Transverse colon (tissue), 4 donors: ENCODE results near the gene ZDHHC5. TPM values are rescaled to one million over a fixed set of nuclear protein-coding genes. Genes with fewer than 3 reads are reported as not detected.

ENCODE experiments used
- DNase-seq: peaks from one replicate; pipeline ENCODE4 v3.0.0-alpha.2; 2019
- H3K27ac ChIP-seq, 4 donors: fragments of 200-600 bp; sonication (generic); 2 replicates each; pipeline ENCODE4 v1.5.1; 2016 to 2018; ENCODE audit warnings: inconsistent platforms in 4 of 4
- H3K27me3 ChIP-seq: fragments of 200-600 bp; sonication (generic); 2 replicates; pipeline ENCODE4 v1.5.1; 2017; ENCODE audit warnings: inconsistent platforms
- H3K36me3 ChIP-seq, 4 donors: fragments of 200-600 bp; sonication (generic); 2 replicates each; pipeline ENCODE4 v1.5.1; 2017 to 2019; ENCODE audit warnings: inconsistent platforms in 4 of 4
- H3K4me1 ChIP-seq, 4 donors: fragments of 200-600 bp; sonication (generic); 2 replicates each; pipeline ENCODE4 v1.5.1; 2017 to 2020; ENCODE audit warnings: inconsistent platforms in 4 of 4
- H3K4me3 ChIP-seq, 4 donors: fragments of 200-600 bp; sonication (generic); 1 replicate in 1 of 4; 2 replicates in 3 of 4; pipeline versions ENCODE4 v1.5.1 to v1.6.1; 2017 to 2019; ENCODE audit warnings: inconsistent platforms in 4 of 4
- H3K9me3 ChIP-seq, 2 donors: fragments of 200-600 bp; sonication (generic); 2 replicates each; pipeline ENCODE4 v1.5.1; 2017 to 2019; ENCODE audit warnings: inconsistent platforms in 2 of 2
- CTCF ChIP-seq, 5 experiments: fragments of 200-600 bp in 3 of 5; fragments of 450-650 bp in 2 of 5; sonication (generic) in 3 of 5; IDR thresholded peaks; 1 replicate in 2 of 5; 2 replicates in 3 of 5; pipeline ENCODE4 v1.5.1; 2016 to 2017; ENCODE audit warnings: antibody characterized with exemption in 5 of 5, inconsistent platforms in 3 of 5, mild to moderate bottlenecking in 2 of 5, moderate library complexity in 1 of 5
- EP300 ChIP-seq: sonication (generic); formaldehyde crosslinking; IDR thresholded peaks from one replicate; pipeline ENCODE4 v1.6.1; 2017; ENCODE audit warnings: antibody characterized with exemption, low read depth
- POLR2A ChIP-seq: fragments of 450-650 bp; IDR thresholded peaks from one replicate; pipeline ENCODE4 v1.6.1; 2016; ENCODE audit warnings: antibody characterized with exemption, mild to moderate bottlenecking, moderate library complexity
- POLR2AphosphoS5 ChIP-seq, 3 donors: sonication (generic); formaldehyde crosslinking; IDR thresholded peaks; one replicate each; pipeline ENCODE4 v1.6.1; 2016; ENCODE audit warnings: antibody characterized with exemption in 3 of 3
- WGBS, 2 donors: methylation state at CpG; one replicate each; pipeline ENCODE4 v1.1.5; 2018; ENCODE audit warnings: low coverage in 1 of 2; 5-methylcytosine and 5-hydroxymethylcytosine counted together
- in situ Hi-C, 4 donors: fragments of 200-750 bp; cut with MboI; loops; one replicate each; pipeline versions ENCODE4 v1.15.0 to v1.15.1; 2017; ENCODE audit warnings: low sequenced_read_pairs in 3 of 4, low pct_ligation_motif_present in 1 of 4, low pct_unique_long_range_greater_than_20kb in 1 of 4
- intact Hi-C: fragments of 100-400 bp; cut with DNase I; formaldehyde crosslinking; loops from one replicate; pipeline ENCODE4 v1.15.1; 2023; ENCODE audit warnings: low total_unique reads
- total RNA-seq, 4 donors: library from RNA; depleted of rRNA; stranded (reverse); fragments of >200 nt; gene quantifications; one replicate each; pipeline ENCODE4 v1.1.0, GENCODE V29; 2016

ZDHHC5 gene
- total RNA-seq, 4 donors from 2014 or later: 38.4 to 63.2 (median 57.6) TPM

GRCh38 chr11:57622263-57622662 lies 45.7 kb upstream of the ZDHHC5 start:
- Histone ChIP-seq H3K4me1 (no peaks in the 10 kb centered on the region), H3K36me3 (no peaks in the 10 kb centered on the region), H3K27ac (no peak overlapping the region), H3K27me3 (no peaks in the 10 kb centered on the region), H3K4me3 (no peak overlapping the region), H3K9me3 (peaks cover 6 to 9% of the 10 kb centered on the region in 2 donors)
- intact Hi-C loops: no loop called here
- WGBS, 2 donors: 40 to 69% methylated on average over 2 to 3 of the region's 3 CpGs
- in situ Hi-C loops: no loop called here
- TF ChIP-seq POLR2A: no peak
- TF ChIP-seq POLR2AphosphoS5 (IDR thresholded peaks at IDR 0.05): no peak
- TF ChIP-seq CTCF (IDR thresholded peaks at IDR 0.05): no peak
- no peak for TF ChIP-seq EP300
- DNase-seq: no peak

GRCh38 chr11:57624864-57625263 lies 43.0 kb upstream of the ZDHHC5 start:
- Histone ChIP-seq H3K9me3 (peaks cover 0 to 3% of the 10 kb centered on the region in 2 donors), H3K4me1 (no peaks in the 10 kb centered on the region), H3K27ac (no peak overlapping the region), H3K4me3 (no peak overlapping the region), H3K36me3 (no peaks in the 10 kb centered on the region), H3K27me3 (no peaks in the 10 kb centered on the region)
- WGBS, 2 donors: 56 to 90% methylated on average over 1 to 2 of the region's 2 CpGs
- no peak for DNase-seq
- TF ChIP-seq CTCF (IDR thresholded peaks at IDR 0.05) (no peak), POLR2AphosphoS5 (IDR thresholded peaks at IDR 0.05) (no peak), EP300 (no peak), POLR2A (no peak)
- in situ Hi-C loops (loop anchor here in 3 of 4 donors (25.0 kb wide), 2 partner anchors 163 to 288 kb away; partner anchors contain the start of genes P2RX3 (in 2 of the 3), RTN4RL2 (in 2 of the 3) and SSRP1 (in 2 of the 3)), intact Hi-C loops (no loop called here)

- Histone ChIP-seq H3K36me3 (no peaks in the 10 kb centered on the region), H3K27me3 (peaks cover 3% of the 10 kb centered on the region), H3K9me3 (no peaks in the 10 kb centered on the region), H3K27ac (no peak overlapping the region), H3K4me3 (no peak overlapping the region), H3K4me1 (no peaks in the 10 kb centered on the region)
- DNase-seq: no peak
- in situ Hi-C loops (loop anchor here in 3 of 4 donors (25.0 kb wide), 2 partner anchors 165 to 290 kb away; partner anchors contain the start of genes P2RX3 (in 2 of the 3), RTN4RL2 (in 2 of the 3) and SSRP1 (in 2 of the 3)), intact Hi-C loops (no loop called here)
- TF ChIP-seq POLR2A: no peak
- TF ChIP-seq CTCF (IDR thresholded peaks at IDR 0.05): no peak
- TF ChIP-seq POLR2AphosphoS5 (IDR thresholded peaks at IDR 0.05): no peak
- no peak for TF ChIP-seq EP300
- 43 to 75% methylated on average over 1 of the region's 1 CpG for WGBS, 2 donors
Measured at GRCh38 chr11:57626895-57627294, 41.0 kb upstream of the ZDHHC5 start.

GRCh38 chr11:57630171-57630570 lies 37.7 kb upstream of the ZDHHC5 start:
- Histone ChIP-seq H3K36me3 (no peaks in the 10 kb centered on the region), H3K27me3 (peaks cover 25% of the 10 kb centered on the region), H3K4me1 (no peaks in the 10 kb centered on the region), H3K27ac (no peak overlapping the region), H3K4me3 (no peak overlapping the region), H3K9me3 (no peaks in the 10 kb centered on the region)
- in situ Hi-C loops: loop anchor here in 3 of 4 donors (10.0 to 25.0 kb wide), 3 partner anchors 55 to 293 kb away; partner anchors contain the start of genes P2RX3 (in 2 of the 3), RTN4RL2 (in 2 of the 3) and SSRP1 (in 2 of the 3)
- intact Hi-C loops: no loop called here
- WGBS, 2 donors: 35 to 65% methylated on average over 2 of the region's 2 CpGs
- TF ChIP-seq POLR2AphosphoS5 (IDR thresholded peaks at IDR 0.05) (no peak), EP300 (no peak), CTCF (IDR thresholded peaks at IDR 0.05) (no peak), POLR2A (no peak)
- no peak for DNase-seq
